Heart left ventricle (tissue), 13 donors: Measurements from ENCODE around the gene CHST6.

Source experiments
- POLR2A ChIP-seq, 2 donors: fragments of 450-650 bp; IDR thresholded peaks; one replicate each; pipeline ENCODE4 v1.6.1; 2017; ENCODE audit warnings: antibody characterized with exemption in 2 of 2, mild to moderate bottlenecking in 2 of 2, moderate library complexity in 2 of 2
- TF ChIP-seq, protein P1 (sequence below), 12 donors: fragments of 200-600 bp; sonication (generic) in 4 of 12; IDR thresholded peaks; one replicate each; pipeline versions ENCODE4 v1.5.0 to v1.8.0; 2018 to 2022; ENCODE audit warnings: antibody characterized with exemption in 12 of 12, mild to moderate bottlenecking in 5 of 12
- donor health status: ischemic (EF 13 %, LVEDD 7.1; RV severe dilation, severe dysfunction).
- donor health status: DM: no; HTN: yes; CAD: no.
- donor health status: DM: no; HTN: no; CAD: no.
- donor health status: ischemic (EF 25% LVEDD 6.9; RV normal size, moderate dysfunction).
- donor health status: ischemic (EF 25% LVEDD 5.7; RV mildly dilated, moderate dysfunction).
- donor health status: ischemic (EF 35%, LVEDD 5.7; RV mildly dilated, moderate dysfunction).
- donor health status: nonischemic (EF 11% LVEDD 7.7; RV severe dilation, severe dysfunction).
- donor health status: DM: yes; HTN: yes; CAD: no.
- donor health status: PGD.
- donor health status: ischemic (EF 29% LVEDD 5.4; RV normal size, mild dysfunction).
- donor health status: nonischemic (EF 23%, LVEDD 6.1; RV moderate dilation, normal function).

DNA sequence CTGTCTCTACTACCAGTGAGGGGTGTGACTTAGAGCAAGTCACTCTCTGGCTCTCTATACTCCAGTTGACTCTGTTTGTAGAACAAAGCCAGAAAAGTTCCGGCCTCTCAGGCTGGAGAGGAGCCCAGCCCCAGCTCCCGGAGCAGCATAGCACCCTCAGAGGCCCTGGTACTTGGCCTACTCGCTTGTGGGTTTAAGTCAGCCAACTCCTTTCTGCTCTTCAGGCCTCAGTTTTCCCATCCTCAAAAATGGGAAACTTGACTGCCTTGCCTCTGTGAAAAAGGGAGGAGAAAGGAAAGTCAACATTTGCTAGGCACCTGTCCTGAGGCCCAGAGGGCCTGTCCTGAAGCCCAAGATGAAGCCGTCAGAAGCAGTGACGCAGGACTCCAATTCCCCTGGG is 1.1 kb downstream of the CHST6 start:
- TF ChIP-seq, protein P1, sequence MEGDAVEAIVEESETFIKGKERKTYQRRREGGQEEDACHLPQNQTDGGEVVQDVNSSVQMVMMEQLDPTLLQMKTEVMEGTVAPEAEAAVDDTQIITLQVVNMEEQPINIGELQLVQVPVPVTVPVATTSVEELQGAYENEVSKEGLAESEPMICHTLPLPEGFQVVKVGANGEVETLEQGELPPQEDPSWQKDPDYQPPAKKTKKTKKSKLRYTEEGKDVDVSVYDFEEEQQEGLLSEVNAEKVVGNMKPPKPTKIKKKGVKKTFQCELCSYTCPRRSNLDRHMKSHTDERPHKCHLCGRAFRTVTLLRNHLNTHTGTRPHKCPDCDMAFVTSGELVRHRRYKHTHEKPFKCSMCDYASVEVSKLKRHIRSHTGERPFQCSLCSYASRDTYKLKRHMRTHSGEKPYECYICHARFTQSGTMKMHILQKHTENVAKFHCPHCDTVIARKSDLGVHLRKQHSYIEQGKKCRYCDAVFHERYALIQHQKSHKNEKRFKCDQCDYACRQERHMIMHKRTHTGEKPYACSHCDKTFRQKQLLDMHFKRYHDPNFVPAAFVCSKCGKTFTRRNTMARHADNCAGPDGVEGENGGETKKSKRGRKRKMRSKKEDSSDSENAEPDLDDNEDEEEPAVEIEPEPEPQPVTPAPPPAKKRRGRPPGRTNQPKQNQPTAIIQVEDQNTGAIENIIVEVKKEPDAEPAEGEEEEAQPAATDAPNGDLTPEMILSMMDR (IDR thresholded peaks at IDR 0.05), result no peak
- TF ChIP-seq POLR2A (IDR thresholded peaks at IDR 0.05), result no peak
